Mesothelial cell of epicardium (in vitro differentiated cells): ENCODE results near the gene CHI3L1. TPM values are rescaled to one million over a fixed set of nuclear protein-coding genes. Genes with fewer than 3 reads are reported as not detected.
A peak's percentile ranks its signal among the peaks of the same experiment; 100 is the strongest.

Experiments used
- DNase-seq, 2 experiments: peaks; one replicate each; pipeline ENCODE4 v3.0.0; 2021; ENCODE audit warnings: low spot score in 2 of 2; ENCODE audit not compliant: unreplicated experiment in 2 of 2
- H3K27ac Mint-ChIP-seq: 2 replicates; pipeline ENCODE4 v1.8.0; 2021; ENCODE audit warnings: mixed read lengths
- H3K27me3 Mint-ChIP-seq: 2 replicates; pipeline ENCODE4 v1.8.0; 2021; ENCODE audit warnings: low read depth, mixed read lengths
- H3K36me3 Mint-ChIP-seq: 2 replicates; pipeline ENCODE4 v1.8.0; 2021; ENCODE audit warnings: mixed read lengths
- H3K4me1 Mint-ChIP-seq: 2 replicates; pipeline ENCODE4 v1.8.0; 2021; ENCODE audit warnings: mixed read lengths
- H3K4me3 Mint-ChIP-seq: 2 replicates; pipeline ENCODE4 v1.8.0; 2021; ENCODE audit warnings: mild to moderate bottlenecking, moderate library complexity, mixed read lengths
- H3K9me3 Mint-ChIP-seq: 2 replicates; pipeline ENCODE4 v1.8.0; 2021; ENCODE audit warnings: mixed read lengths
- total RNA-seq: library from RNA; stranded (reverse); gene quantifications from 3 replicates; pipeline ENCODE4 v1.2.1, GENCODE V29; 2021
- TF ChIP-seq, protein P1 (sequence below): fragments of 200-600 bp; sonication (generic); IDR thresholded peaks from one replicate; pipeline ENCODE4 v1.5.0; 2021; ENCODE audit warnings: antibody characterized with exemption; ENCODE audit not compliant: unreplicated experiment

The CHI3L1 gene
- total RNA-seq, 1 donor from 2014 or later, result 0.22 TPM

DNA sequence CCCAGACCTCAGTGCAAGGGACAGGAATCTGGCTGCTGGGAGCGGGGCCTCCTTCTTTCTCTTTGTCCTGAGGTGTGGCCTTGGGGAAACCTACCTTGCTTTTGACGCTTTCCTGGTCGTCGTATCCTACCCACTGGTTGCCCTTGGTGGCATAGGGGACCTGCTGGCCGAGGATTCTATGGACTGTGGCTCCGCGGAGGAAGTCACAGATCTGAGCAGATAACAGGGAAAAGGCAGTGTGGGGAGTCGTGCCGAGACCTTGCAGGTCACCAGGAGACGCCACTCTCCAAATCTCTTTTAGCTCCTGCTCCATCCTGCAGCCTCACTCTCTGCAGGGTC is 6.9 kb downstream of the CHI3L1 start:
- TF ChIP-seq, protein P1, sequence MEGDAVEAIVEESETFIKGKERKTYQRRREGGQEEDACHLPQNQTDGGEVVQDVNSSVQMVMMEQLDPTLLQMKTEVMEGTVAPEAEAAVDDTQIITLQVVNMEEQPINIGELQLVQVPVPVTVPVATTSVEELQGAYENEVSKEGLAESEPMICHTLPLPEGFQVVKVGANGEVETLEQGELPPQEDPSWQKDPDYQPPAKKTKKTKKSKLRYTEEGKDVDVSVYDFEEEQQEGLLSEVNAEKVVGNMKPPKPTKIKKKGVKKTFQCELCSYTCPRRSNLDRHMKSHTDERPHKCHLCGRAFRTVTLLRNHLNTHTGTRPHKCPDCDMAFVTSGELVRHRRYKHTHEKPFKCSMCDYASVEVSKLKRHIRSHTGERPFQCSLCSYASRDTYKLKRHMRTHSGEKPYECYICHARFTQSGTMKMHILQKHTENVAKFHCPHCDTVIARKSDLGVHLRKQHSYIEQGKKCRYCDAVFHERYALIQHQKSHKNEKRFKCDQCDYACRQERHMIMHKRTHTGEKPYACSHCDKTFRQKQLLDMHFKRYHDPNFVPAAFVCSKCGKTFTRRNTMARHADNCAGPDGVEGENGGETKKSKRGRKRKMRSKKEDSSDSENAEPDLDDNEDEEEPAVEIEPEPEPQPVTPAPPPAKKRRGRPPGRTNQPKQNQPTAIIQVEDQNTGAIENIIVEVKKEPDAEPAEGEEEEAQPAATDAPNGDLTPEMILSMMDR, result no peak
- H3K27ac Mint-ChIP-seq, result no peak overlapping the region
- no peaks in the 10 kb centered on the region for H3K36me3 Mint-ChIP-seq
- no peak for DNase-seq
- H3K4me3 Mint-ChIP-seq, result no peak overlapping the region
- no peaks in the 10 kb centered on the region for H3K9me3 Mint-ChIP-seq
- peaks cover 11% of the 10 kb centered on the region for H3K4me1 Mint-ChIP-seq
- no peaks in the 10 kb centered on the region for H3K27me3 Mint-ChIP-seq

DNA sequence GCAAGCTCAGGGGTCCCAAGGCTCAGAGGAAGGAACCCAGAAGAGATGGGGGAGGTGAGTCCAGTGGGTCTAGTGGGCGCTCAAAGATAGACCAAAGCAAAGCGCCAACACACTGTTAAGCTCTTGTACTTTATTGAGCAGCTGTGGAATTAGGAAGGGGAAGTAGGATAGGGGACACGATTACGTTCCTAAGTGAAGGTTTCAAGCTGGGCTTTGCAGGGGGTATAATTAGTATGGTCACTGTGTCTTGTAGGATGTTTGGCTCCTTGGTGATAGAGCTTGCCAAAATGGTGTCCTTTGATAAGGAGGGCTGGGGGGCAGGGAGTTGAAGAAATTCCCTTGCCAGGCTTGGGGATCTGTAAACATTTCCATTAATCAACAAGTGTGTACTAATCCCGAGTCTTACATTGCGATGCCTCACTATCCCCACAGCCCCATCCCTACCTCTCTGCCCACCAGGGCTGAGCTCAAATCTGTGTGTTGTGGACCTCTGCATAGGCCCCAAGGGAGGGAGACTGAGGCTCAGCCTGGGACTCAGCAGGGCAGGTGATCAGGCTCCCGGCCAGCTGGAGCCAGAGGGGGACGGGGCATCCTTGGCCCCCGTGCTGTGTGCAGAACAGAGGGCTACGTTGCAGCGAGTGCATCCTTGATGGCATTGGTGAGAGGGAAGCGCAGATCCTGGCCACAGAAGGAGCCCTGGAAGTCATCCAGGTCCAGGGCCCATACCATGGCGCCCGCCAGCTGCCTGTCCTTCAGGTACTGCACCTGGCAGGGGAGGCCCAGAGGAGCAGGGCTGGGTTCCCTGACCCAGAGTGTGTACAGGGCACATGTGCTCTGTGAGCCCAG is 7.5 kb downstream of the CHI3L1 start:
- H3K4me1 Mint-ChIP-seq, result peaks cover 11% of the 10 kb centered on the region
- H3K36me3 Mint-ChIP-seq, result no peaks in the 10 kb centered on the region
- H3K9me3 Mint-ChIP-seq, result no peaks in the 10 kb centered on the region
- no peak for DNase-seq
- H3K27me3 Mint-ChIP-seq, result no peaks in the 10 kb centered on the region
- H3K4me3 Mint-ChIP-seq, result no peak overlapping the region
- no peak overlapping the region for H3K27ac Mint-ChIP-seq
- TF ChIP-seq, protein P1, result no peak

DNA sequence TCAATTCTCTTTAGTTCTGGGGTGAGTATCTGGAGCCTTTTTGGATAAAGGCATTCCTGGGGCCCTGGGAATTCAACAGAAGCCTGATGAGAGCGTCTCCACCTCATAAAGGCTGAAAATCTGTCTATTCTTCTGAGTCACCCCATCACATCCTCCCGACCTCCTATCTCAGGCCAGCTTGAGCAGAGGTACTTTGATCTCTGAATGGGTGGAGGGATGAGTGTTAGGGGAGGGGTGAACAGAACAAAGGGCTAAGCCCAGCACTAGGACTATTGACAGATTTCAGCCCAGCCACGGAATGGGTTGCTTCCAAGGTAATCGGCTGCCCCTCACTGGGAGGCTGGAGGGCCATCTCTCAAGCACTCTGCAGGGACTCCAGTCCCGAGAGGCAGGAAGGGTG is 8.4 kb downstream of the CHI3L1 start:
- no peaks in the 10 kb centered on the region for H3K27me3 Mint-ChIP-seq
- no peak overlapping the region for H3K4me3 Mint-ChIP-seq

DNA sequence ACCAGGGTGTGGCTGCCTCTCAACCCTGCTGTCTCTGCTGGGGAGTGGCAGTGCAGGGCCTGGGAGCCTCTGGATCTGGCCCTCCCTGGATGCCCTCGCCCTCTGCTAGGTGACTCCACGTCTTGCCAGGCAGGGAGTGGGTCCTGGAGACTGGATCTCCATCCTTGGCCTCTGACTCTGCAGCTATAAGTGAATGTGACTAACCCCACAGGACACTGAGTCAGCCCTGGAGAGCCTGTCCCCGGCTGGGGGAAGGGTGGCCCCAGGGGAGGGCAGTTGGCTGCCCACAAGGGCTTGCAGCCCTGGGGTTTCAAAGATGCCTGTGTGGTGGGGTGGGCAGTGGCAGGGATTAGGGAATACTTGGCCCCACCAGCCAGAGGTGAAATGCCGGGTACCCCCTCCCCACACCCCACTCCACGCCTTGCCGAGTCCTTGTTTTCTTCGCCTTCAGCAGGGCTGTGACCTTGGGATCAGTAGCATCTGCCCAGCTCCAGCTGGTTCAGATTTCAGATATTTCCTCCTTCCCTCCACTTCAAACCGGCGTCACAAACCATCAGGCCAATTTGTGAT is 8.9 kb downstream of the CHI3L1 start:
- Mint-ChIP-seq H3K36me3 (no peaks in the 10 kb centered on the region), H3K27ac (peak overlapping the region; percentile 60), H3K27me3 (no peaks in the 10 kb centered on the region), H3K9me3 (no peaks in the 10 kb centered on the region), H3K4me1 (peaks cover 11% of the 10 kb centered on the region), H3K4me3 (no peak overlapping the region)
- TF ChIP-seq, protein P1, result no peak
- no peak for DNase-seq

More for the DNA sequence above, 8.4 kb downstream of the CHI3L1 start:
- no peak for DNase-seq
- Mint-ChIP-seq H3K9me3 (no peaks in the 10 kb centered on the region), H3K27ac (peak overlapping the region; percentile 60), H3K4me1 (peaks cover 11% of the 10 kb centered on the region), H3K36me3 (no peaks in the 10 kb centered on the region)
- TF ChIP-seq, protein P1, result no peak

DNA sequence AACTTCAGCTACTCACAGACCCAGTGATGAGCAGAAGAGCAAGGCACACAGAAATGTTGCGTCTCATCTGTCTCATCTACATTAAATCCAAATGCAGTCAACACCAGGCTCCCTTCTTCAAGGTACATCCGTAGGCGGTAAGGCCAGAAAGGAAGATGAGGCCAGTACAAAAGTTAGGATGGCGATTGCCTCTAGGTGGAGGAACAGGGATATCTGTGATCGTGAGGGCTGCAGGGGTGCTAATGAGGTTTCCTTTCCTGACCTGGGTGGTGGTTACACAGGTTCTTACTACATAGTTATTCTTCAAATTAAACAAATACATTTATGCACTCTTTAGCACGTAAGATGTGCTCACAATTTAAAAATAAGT is 9.5 kb downstream of the CHI3L1 start:
- Mint-ChIP-seq H3K9me3 (no peaks in the 10 kb centered on the region), H3K27me3 (peaks cover 1% of the 10 kb centered on the region), H3K36me3 (no peaks in the 10 kb centered on the region), H3K4me3 (no peak overlapping the region), H3K4me1 (peaks cover 11% of the 10 kb centered on the region), H3K27ac (no peak overlapping the region)
- DNase-seq, result no peak
- TF ChIP-seq, protein P1, result no peak
